ENCODE measurements around the gene PTPN14.
"Not testable (repeated sequence)": the region's sequence is repeated elsewhere in the genome, so short reads cannot be mapped to it uniquely, and the experiment has no call there.

The PTPN14 gene

DNA sequence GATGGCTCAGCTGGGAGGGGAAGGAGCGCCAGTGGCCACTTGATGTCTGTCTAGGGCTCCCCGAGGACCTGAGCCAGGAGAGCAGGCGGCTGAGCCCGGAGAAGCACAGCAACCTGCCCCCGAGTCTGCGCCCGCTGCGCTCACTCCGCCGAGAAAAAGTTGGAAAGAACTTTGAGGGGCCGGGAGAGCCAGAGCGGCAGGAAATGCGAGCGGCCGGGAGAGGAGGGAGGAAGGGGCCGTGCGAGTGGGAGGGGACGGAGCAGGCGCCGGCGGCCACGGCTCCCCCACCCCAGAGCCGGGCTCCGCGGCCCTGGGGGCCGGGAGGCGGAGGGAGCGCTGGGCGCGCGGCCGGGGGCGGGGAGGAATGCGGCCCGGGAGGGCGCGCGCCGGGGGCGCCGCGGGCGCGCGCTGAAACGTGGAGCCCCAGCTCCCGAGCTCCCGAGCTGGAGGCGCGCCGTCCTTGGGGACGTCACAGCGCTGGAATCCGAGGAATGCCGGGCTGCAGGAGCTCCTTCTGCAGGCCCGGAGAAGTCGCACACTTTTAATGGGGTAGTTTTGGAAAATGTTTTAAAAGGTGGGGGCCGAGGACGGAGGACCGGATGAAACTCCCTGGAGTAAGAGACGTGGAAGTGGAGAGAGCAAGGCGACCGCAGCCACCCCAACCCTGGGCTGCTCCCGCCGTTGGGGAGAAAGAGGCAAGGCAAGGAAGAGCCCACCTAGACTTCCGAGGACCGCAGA, at the start of gene PTPN14:
TSS of gene PTPN14 (minus strand) at position 167 of the 738 bp plus-strand sequence. CDS start 86,799 bp downstream, outside the sequence.
- no peak for DNase-seq

DNA sequence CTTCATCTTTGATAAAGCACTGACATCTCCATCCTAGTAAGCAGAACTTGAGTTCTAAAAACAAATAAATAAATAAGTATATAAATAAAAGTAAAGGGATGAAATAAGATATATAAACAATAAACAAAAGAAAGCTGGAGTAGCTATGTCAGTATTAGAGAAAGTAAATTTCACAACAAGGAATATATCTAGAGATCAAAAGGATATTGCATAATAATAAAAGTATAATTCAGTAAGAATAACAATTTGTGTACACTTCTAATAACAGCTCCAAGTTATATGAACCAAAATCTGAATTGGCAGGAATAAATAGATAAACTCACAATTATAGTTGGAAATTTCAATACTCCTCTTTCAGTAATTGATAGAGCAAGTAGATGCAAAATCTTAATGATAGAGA, 41.8 kb upstream of the PTPN14 start:
- no peak for DNase-seq

DNA sequence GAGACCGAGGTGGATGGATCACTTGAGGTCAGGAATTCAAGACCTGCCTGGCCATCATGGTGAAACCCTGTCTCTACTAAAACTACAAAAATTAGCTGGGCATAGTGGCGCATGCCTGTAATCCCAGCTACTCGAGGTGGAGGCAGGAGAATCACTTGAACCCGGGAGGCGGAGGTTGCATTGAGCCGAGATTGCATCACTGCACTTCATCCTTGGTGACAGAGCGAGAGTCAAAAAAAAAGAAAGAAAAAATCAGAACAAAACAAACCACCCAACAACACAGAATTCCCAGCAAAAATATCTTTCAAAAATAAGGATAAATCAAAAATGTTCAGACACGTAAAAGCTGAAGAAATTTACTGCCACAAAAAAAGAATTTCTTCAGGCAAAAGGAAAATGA, 40.5 kb upstream of the PTPN14 start:
- not testable (repeated sequence) for DNase-seq

DNA sequence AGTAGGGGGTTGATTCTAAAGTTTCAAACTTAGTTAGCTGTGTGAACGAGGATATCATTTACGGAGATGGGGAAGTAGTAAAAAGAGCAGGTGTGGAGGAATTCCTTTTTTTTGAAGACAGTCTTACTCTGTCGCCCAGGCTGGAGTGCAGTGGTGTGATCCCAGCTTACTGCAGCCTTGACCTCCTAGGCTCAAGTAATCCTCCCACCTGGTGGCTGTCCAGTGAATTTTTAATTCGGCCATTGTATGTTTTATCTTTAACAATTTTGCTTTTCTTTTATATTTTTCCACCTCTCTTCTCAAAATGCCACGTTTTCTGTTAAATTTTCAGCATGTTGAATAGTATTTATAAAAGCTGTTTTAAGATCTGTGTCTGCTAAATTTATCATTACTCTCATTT, 39.3 kb upstream of the PTPN14 start:
- no peak for DNase-seq

DNA sequence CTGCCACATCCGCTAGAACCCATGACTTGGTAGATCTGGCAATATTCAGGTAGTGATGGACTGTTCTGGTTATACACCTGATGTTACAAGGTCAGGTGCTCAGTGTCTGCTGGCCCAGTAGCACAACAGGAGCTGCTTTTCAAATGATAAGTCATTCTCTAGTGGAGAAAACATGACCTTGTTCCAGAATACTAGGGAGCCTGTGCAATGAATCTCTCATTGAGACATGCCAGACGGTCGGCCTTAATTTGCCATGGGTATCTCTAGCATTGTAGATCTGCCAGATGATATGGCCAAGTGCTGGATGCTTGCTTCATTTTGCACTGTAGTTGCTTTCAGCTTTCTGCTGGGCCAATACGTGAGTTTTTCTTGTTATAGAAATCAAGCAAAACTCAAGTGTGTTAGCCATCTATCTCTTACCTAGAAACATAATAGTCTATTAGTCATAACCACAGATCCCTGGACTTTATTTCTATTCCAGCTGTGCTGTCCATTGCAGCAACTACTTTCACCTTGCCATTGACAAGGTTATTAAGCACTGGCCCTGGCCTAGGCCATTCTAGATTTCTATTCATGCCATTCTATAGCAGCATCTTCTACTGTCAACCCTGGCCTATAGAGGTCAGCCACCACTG, 37.7 kb upstream of the PTPN14 start:
- no peak for DNase-seq

DNA sequence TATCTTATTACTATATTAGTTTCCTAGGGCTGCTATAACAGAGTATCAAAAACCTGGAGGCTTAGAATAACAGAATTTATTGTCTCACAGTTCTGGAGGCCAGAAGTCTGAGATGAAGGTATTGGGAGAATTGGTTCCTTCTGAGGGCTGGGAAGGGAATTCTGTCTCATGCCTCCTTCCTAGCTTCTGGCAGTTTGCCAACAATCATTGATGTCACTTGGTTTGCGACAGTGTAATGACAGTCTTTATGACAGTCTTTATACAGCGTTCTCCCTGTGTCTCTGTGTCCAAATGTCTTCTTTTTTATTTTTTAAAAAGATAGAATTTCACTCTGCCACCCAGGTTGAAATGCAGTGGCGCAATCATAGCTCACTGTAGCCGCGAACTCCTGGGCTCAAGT, 35.8 kb upstream of the PTPN14 start:
- no peak for DNase-seq

DNA sequence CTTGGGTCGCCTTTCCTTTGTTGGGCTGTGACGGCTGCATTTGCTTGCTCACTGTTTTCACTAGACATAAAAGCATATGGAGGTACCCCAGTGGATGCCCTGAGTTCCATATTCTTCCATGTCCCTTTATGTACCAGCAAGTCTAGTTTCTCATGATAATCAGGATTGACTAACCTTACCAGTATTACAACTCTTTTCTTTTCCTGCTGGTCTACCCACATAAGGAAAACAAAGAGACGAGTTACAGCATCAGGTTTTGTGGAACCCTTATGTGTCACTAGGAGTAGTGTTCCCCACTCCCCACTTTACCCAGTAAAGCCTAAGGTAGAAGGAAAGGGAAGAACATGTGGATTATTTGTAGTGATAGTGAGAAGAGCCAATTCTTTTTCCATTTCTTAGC, 35.2 kb upstream of the PTPN14 start:
- no peak for DNase-seq

DNA sequence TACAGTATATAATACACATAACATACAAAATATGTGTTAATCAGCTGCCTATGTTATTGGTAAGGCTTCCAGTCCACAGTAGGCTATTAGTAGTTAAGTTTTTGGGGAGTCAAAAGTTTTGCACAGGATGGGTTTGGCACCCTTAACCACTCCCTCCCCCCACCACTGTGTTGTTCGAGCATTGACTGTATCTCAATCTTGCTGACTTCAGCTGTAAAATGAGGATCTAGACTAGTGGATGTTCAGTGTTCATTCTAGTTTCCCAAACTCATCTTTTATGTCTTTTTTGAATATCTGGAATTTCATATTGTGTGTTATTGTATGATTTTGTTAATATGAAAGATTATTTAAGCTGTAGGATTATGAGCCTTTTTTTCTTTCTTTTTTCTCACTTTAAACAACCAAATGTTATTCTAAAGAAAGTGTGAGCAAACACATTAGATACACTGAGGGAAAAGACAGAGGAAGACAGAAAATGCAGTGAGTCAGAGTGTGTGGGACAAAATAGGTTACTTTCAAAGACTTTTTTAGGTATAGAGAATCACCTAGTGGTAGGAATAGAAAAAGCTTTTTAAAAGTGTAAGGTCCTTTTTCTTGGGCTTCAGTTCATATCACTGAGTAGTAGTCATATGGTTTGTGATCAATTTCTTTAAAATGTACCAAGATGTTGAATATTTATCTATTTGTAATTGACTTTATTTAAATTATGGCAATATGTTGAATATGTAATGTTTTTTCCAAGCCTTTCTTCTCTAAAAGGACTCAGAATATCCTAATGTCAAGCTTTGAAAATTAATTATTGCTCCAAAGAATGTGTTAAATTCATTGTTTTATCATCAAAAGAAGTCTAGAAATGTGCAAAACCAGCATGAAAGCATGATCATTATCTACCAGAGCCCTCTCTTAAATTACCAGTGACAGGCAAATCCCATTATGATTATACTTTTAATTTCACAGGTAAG, 33.7 kb upstream of the PTPN14 start:
- peak in 1 of 2 donors; percentile 70 for DNase-seq

DNA sequence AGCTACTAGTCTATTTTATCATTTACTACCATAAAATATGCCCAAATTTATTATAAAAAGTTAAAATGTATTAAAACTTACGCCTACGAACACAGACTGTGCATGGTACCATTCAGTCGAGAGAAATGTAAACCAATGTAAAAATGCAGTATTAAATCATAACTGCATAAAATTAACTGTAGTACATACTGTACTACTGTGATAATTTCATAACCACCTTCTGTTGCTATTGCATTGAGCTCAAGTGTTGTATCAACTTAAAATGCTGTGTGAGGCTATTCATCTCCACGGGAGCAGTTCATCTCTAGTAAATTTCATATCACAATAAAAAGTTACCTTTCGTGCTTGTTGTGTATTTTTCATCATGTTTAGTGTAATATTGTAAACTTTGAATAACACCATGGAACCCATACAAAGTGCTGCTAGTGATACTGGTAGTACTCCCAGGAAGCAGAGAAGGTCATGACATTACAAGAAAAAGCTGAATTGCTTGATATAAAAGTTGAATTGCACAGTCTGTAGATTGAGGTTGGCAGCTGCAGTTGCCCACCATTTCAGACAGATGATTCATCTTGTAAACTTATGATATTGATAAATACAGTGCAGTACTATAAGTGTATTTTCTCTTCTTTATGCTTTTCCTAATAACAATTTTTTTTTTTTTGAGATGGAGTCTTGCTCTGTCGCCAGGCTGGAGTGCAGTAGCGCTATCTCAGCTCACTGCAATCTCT, 32.6 kb upstream of the PTPN14 start:
- DNase-seq, result no peak

DNA sequence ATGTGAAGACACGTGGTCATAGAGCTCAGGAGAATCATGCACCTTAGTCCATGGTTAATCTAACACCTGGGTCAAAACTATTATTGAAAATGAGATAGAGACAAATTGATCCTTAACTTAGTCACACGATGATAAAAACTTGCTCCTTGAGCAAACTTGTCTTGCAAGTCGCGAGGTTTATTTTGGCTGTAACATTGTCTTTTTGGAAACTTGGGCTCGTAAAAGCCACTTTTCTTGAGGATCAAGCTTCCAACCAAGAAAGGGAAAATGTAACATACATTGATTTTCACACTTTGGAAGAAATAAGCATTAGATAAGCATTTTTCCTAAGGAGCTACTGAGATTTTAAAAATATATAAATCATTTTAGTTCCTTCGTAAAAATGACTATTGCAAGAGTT, 31.7 kb upstream of the PTPN14 start:
- DNase-seq, result no peak

DNA sequence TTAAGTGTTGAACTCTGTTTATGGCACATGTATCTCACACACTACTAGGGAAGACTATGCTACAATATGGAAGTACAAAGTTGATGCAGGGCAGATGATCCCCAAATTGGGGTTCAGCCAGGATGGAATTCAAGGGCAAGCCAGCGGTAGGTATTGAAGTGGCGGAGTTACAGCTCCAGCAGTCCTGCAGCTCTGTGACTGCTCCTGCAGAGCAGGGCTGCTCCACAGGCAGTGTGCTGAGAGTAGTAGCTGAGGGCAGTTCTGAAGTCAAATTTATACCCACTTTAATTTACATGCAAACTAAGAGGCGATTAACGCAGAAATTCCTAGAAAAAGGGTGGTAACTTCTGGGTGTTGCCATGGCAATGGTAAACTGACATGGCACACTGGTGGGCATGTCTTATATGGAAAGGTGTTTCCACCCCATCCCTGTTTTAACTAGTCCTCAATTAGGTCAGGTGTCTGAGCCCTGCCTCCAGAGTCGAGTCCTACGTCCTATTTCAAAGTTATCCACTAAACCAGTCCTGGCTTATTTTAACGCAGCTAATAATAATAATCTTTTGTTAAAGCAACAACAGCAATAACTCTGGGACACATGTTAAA, 31.0 kb upstream of the PTPN14 start:
- DNase-seq, result no peak

DNA sequence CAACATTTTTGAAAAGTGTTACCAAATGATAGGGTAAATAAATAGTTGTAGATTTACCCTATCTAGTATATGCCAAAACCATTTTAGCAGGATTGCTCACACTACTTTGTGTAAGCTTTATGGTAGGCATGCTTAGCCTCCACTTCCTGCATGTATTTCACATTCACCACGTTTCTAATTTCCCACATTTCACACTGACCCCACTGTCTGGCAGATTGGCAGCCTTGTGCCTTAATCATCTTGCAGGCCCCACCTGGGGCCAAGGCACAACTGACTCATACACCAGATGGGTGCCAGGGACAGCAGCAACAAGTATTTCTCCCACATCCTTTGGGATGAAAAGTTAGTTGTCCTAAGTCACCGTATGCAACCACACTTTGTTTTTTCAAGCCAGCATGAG, 30.4 kb upstream of the PTPN14 start:
- DNase-seq, result no peak

DNA sequence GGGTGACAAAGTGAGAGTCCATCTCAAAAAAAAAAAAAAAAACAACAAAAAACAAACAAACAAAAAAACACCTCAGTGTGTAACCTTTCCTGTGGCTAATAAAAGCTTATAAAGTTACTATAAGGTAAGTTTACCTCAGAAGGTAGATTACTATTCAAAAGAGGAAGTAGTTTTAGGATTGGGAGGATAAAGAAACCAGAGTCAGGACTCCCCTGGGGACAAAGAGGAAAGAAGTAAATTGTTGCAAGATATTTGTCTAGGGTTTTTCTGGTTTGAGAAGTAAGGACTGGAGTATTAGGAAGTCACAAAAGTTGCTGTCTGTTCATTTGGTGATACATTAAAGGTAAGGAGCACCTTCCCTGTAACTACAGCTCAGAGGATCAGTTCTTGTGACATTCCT, 27.8 kb upstream of the PTPN14 start:
- DNase-seq, result no peak

DNA sequence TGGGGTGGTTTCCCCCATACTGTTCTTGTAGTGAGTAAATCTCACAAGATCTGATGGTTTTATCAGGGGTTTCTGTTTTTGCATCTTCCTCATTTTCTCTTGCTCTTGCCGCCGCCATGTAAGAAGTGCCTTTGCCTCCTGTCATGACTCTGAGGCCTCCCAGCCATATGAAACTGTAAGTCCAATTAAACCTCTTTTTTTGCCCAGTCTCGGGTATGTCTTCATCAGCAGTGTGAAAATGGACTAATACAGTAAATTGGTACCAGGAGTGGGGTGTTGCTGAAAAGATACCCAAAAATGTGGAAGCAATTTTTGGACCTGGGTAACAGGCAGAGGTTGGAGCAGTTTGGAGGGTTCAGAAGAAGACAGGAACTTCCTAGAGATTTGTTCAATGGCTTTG, 24.7 kb upstream of the PTPN14 start:
- DNase-seq, result not testable (repeated sequence)

DNA sequence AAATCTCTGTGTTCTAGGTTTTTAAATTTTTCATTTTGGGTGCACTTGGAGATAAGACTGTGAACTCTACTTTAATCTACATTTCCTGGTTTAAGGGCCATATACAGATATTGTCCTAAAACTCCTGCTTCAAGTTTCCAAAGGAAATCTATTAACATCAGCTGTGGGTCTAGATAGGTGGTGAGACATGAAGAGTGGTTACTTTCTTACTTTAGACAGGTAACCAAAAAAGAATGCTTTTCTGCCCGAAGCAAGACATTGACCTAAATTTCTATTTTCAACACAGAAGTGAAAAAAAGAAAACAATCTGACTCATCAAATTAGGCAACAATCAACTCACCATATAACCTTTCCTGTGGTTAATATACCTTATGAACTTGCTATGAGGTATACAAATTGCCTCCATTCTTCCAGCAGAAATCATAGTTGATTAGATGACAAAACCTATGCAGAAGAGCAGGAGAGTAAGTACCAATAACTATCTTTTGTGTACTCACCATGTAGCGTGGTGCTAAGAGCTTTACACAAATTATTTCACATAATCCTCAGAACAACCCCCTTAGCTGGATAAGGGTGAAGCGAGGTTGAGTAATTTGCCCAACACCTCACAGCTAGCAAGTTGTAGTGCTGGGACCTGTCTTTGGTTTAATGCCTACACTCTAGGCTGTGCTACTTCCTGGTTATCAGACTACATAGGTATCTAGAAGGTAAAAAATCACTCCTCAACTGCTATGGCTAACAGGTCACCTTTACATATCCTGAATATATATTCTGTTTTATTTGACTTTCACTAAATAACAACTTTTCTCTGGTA, 23.4 kb upstream of the PTPN14 start:
- no peak for DNase-seq

DNA sequence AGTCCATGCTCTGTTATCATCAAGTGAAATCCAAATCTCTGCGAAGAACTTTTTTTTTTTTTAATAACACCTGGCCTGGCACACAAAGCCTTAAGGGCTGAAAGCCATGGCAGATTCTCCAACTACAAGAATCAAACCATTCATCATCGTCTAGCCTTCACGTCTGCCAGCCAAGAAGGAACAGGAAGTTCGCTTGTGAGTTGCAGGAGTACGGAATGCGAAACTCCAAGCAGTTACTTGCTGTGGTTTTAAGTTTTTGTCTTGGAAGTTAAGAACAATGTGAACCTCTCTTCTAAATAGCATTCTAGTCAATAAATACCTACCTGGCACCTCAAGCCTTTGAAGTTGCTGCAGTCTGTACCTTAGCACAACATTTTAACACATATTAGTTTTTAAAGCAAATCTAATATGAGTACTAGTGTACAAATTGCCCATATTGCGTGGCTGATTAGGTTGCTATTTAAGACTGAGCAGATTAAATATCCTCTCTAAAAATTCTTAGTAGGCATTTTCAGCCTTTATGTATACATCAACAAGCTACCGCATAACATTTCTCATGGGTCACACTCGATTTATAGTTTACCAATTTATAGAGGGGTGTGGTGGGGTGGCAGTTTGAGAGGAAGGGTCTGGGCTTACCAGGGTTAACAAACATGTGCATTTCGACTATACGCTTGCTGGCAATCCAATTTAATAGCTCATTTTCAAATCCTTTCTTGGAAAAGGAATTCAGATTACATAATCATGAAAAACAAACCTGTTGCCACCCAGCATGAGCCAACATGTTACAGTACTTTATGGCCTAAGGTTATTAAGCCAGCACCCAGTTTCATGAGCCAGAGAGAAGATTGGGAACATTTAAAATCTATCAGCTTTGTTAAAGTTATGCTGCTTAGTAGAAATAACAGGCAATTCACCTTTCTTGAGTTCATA, 22.2 kb upstream of the PTPN14 start:
- DNase-seq, result no peak

DNA sequence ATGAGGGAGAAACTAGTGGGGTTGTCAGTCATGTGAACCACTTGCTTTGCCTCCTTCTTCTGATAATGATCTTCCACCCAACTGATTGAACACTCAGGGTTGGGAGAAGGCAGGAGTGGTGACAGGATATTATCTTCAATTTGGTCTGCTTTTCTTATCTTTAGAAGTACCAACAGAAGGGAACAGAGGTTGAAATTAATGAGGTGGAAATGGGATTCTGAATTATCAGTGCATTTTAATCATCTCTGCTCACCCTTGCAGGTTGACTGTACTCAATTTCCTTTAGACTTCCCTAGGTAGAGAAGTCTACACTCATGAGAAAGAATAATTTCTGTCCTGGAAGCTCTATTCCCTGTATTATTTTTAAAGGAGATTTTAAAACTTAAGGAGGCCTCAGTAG, 19.9 kb upstream of the PTPN14 start:
- no peak for DNase-seq

DNA sequence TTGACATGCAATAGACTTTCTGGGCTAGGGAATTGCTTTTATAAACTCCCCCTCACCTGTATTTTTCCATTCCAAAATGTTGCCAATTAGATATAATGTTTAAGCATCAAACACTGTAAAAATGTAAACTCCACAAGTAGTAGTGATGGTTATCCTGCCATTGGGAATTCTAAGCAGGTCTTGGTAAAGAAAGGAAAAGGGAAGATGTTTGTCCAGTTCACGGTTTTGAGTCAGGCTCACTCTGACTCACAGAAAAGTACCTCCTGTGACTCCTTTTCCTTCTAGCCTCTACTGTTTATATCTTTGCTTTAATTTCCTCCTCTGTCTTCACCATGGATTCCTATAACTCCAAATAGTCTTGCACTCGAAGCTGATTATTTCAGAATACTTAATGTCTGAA, 19.0 kb upstream of the PTPN14 start:
- no peak for DNase-seq

DNA sequence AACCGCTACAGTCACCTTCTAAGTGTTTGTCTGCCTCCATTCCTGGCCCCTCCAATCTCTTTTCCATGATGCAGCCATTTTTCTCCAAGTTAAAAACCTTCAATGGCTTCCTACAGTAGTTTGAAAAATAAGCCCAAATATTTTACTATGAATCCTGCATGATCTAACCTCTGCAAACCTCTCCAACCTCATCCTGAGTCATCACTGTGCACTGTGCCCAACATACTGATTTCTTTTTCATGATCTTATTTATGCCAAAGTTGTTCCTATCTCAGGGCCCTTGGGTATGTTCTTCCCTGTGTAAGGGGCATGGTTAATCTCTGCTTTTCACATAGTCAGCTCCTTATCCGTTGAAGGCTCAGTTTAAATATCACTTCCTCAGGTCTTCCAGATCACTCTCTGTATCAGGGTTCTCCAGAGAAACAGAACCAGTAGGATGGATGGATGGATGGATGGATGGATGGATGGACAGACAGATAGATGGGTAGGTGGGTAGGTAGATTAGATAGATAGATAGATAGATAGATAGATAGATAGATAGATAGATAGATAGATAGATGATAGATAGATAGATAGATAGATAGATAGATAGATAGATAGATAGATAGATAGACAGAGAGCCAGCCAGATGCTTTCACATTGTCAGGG, 18.1 kb upstream of the PTPN14 start:
- DNase-seq, result no peak

DNA sequence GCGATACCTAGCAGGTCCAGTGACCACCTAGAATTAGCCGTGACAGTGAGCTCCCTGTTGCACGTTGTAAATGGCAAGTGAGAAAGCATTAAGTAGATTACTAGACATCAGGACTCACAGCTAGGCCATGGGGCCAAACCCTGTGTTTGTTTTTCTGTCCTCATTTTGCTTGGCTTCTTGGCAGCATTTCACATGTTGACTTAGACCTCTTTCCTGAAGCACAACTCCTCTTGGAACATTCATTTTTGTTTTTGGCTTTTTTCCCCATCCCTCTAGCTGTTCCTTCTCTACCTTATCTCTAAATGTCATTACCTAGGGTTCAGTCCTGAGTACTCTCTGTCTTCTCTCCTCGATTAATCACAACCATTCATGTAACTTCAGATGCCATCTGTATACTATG, 16.9 kb upstream of the PTPN14 start:
- DNase-seq, result no peak
